ENCODE measurements around the gene COL4A2. TPM values are rescaled to one million over a fixed set of nuclear protein-coding genes. Genes with fewer than 3 reads are reported as not detected.

COL4A2 gene
- total RNA-seq, 4 donors from 2014 or later: 43.0 to 72.7 (median 53.5) TPM

DNA sequence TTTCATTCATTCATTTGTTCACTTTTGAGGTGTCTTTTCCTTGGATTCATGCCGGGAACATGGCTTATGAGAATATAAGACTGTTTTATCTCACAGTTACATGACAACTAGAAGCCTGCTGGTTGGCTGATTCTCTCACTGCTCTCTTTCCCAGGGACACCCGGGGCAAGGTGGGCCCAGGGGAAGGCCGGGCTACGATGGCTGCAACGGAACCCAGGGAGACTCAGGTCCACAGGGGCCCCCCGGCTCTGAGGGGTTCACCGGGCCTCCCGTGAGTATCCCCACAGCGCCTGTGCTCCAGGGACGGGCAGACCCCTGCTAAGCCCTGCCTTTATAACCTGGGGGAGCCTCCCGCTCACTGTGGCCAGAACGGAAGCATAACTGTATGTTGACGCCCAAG is 121.2 kb downstream of the COL4A2 start:
- DNase-seq (ENCODE audit: low spot score in 2 of 2): no peak
- Histone ChIP-seq H3K4me3 (no peak overlapping the region), H3K27ac (no peak overlapping the region), H3K9me3 (no peaks in the 10 kb centered on the region), H3K36me3 (peaks cover 7% of the 10 kb centered on the region), H3K27me3 (peaks cover 3% of the 10 kb centered on the region), H3K4me1 (no peaks in the 10 kb centered on the region)
- TF ChIP-seq, protein P1, sequence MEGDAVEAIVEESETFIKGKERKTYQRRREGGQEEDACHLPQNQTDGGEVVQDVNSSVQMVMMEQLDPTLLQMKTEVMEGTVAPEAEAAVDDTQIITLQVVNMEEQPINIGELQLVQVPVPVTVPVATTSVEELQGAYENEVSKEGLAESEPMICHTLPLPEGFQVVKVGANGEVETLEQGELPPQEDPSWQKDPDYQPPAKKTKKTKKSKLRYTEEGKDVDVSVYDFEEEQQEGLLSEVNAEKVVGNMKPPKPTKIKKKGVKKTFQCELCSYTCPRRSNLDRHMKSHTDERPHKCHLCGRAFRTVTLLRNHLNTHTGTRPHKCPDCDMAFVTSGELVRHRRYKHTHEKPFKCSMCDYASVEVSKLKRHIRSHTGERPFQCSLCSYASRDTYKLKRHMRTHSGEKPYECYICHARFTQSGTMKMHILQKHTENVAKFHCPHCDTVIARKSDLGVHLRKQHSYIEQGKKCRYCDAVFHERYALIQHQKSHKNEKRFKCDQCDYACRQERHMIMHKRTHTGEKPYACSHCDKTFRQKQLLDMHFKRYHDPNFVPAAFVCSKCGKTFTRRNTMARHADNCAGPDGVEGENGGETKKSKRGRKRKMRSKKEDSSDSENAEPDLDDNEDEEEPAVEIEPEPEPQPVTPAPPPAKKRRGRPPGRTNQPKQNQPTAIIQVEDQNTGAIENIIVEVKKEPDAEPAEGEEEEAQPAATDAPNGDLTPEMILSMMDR (IDR thresholded peaks at IDR 0.05): no peak
- TF ChIP-seq POLR2A (IDR thresholded peaks at IDR 0.05) (no peak), POLR2AphosphoS5 (IDR thresholded peaks at IDR 0.05) (no peak), EP300 (IDR thresholded peaks at IDR 0.05) (no peak)
- 92% methylated on average over 13 of the region's 13 CpGs for WGBS

DNA sequence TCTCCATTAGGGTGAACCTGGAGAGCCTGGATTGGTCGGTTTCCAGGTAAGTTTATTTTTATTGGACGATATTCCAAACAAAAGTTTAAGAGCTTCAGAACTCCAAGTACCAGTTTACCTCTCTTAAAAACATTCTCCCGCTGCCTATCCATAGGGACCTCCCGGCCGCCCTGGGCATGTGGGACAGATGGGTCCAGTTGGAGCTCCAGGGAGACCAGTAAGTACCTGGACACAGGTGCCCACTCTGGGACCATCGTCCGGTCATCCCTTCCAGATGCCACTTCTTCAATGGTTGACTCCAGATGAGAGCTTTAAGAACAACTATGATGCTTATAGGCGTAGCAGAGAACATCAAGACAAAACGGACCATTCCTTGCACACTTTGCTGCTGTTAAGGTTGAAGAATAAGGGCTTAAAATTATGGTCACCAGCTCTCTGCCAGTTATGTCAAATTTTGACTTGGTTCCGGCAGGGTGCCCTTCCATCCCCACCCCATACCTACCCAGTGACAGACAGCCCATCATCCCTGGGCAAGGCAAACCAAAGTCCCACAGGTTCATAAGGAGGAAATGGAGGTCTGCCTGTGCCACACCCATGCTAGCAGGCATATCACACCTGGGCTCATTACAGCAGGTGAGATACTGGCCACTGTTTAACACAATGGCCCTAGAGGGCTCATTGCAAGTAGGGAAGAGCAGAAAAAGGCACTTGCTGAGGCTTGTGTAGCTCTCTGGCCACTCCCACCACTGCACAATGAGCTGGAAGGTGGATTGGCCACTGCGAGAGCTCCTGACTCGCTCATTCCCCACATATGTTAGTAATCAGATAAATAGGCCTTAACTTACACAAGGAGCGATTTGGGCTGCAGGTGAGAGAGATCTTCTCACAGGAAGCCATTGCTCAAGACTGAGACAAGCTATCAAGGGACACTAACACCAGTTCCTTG is 123.6 kb downstream of the COL4A2 start:
- no peak overlapping the region for H3K4me3 ChIP-seq
- H3K27me3 ChIP-seq: peaks cover 1% of the 10 kb centered on the region
- DNase-seq (ENCODE audit: low spot score in 2 of 2): no peak
- H3K4me1 ChIP-seq: no peaks in the 10 kb centered on the region
- no peaks in the 10 kb centered on the region for H3K9me3 ChIP-seq
- TF ChIP-seq POLR2A (IDR thresholded peaks at IDR 0.05): no peak
- TF ChIP-seq, protein P1 (IDR thresholded peaks at IDR 0.05): no peak
- TF ChIP-seq POLR2AphosphoS5 (IDR thresholded peaks at IDR 0.05): no peak
- TF ChIP-seq EP300 (IDR thresholded peaks at IDR 0.05): no peak
- 93% methylated on average over 13 of the region's 13 CpGs for WGBS
- H3K27ac ChIP-seq: no peak overlapping the region
- H3K36me3 ChIP-seq: peaks cover 7% of the 10 kb centered on the region

DNA sequence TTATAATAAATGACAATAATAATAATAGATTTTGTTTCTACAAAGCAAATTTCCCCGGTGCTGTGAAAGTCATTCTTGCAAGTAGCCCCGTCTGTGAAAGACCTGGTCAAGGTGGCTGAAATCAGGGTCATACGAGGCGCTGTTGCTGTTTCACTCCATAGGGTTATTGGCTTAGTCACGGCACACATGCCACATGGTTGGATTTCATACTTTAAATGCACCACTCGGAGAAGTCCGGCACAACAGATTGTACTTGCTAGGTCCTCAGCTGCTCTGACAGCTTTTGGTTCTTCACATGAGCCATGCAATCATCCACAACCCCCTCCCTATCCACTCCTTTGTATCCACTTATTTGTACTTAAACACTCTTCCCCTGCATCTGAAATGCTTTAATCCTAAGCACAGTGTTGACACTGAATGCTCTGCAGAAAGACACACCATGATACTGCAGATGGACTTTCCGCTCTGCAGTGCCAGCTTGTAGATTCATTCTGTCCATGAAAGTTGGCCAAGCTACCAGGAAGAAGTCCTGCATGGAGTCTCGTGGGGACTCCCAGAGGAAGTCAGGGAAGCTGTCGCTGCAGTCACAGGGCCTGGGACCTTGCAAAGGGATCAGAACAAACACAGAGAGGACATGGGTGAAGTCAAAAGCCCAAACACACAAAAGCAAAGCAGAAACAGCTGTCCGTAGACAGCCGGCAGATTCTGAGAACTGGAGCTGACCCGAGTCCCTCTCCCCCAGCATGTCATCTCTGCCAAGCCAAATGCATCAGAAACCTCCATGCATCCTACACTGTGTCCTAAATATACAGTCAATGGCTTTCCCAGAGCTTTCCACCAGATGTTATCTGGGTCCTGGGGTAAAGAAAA is 124.6 kb downstream of the COL4A2 start:
- Histone ChIP-seq H3K27me3 (no peaks in the 10 kb centered on the region), H3K4me1 (no peaks in the 10 kb centered on the region), H3K4me3 (no peak overlapping the region), H3K36me3 (peaks cover 9% of the 10 kb centered on the region), H3K27ac (no peak overlapping the region), H3K9me3 (no peaks in the 10 kb centered on the region)
- WGBS: 79% methylated on average over 13 of the region's 13 CpGs
- no peak for TF ChIP-seq POLR2A (IDR thresholded peaks at IDR 0.05)
- no peak for TF ChIP-seq POLR2AphosphoS5 (IDR thresholded peaks at IDR 0.05)
- no peak for TF ChIP-seq EP300 (IDR thresholded peaks at IDR 0.05)
- TF ChIP-seq, protein P1 (IDR thresholded peaks at IDR 0.05): no peak
- no peak for DNase-seq (ENCODE audit: low spot score in 2 of 2)

DNA sequence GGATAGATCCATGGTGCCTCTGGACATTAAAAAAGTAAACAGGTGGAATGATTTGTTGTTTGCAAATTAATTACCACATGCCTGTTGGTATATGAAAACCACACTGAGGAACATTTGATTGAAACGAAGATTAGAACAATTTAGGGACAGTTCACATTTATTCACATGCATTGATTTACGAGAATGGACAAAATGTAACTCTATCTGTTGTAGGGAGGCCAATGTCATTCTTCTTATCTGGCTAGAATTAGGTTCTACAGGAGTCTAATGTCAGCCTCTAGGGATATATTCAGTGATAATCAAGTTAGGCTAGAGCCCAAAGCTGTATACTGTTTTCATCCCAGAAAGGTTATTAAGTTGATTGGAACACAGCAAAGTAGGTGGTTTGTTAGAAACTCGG is 125.4 kb downstream of the COL4A2 start:
- WGBS: 79% methylated on average over 3 of the region's 3 CpGs

More for the DNA sequence above, 125.4 kb downstream of the COL4A2 start:
- Histone ChIP-seq H3K4me1 (no peaks in the 10 kb centered on the region), H3K9me3 (no peaks in the 10 kb centered on the region), H3K36me3 (peaks cover 14% of the 10 kb centered on the region), H3K27me3 (no peaks in the 10 kb centered on the region), H3K27ac (no peak overlapping the region), H3K4me3 (no peak overlapping the region)
- DNase-seq (ENCODE audit: low spot score in 2 of 2): no peak
- TF ChIP-seq POLR2A (IDR thresholded peaks at IDR 0.05): no peak
- TF ChIP-seq, protein P1 (IDR thresholded peaks at IDR 0.05): no peak
- no peak for TF ChIP-seq POLR2AphosphoS5 (IDR thresholded peaks at IDR 0.05)
- no peak for TF ChIP-seq EP300 (IDR thresholded peaks at IDR 0.05)

Data from suprapubic skin (tissue), 4 donors.